ENCODE data around the gene OOSP2. TPM values are rescaled to one million over a fixed set of nuclear protein-coding genes. Genes with fewer than 3 reads are reported as not detected.

The OOSP2 gene
- total RNA-seq, 1 donor from 2014 or later: not detected

DNA sequence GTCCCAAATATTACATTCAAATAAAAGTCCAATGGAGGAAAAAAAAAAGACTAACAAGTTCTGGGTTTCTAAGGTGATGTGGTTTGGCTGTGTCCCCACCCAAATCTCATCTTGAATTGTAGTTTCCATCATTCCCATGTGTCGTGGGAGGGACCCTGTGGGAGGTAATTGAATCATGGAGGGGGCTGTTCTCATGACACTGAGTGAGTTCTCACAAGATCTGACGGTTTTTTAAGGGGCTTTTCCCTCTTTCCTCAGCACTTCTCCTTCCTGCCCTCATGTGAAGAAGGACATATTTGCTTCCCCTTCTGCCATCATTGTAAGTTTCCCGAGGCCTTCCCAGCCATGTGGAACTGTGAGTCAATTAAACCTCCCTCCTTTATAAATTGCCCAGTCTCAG is 40.3 kb downstream of the OOSP2 start:
- no peaks in the 10 kb centered on the region for H3K4me1 Mint-ChIP-seq (ENCODE audit: low read depth, unreplicated experiment)
- TF ChIP-seq, protein P1, sequence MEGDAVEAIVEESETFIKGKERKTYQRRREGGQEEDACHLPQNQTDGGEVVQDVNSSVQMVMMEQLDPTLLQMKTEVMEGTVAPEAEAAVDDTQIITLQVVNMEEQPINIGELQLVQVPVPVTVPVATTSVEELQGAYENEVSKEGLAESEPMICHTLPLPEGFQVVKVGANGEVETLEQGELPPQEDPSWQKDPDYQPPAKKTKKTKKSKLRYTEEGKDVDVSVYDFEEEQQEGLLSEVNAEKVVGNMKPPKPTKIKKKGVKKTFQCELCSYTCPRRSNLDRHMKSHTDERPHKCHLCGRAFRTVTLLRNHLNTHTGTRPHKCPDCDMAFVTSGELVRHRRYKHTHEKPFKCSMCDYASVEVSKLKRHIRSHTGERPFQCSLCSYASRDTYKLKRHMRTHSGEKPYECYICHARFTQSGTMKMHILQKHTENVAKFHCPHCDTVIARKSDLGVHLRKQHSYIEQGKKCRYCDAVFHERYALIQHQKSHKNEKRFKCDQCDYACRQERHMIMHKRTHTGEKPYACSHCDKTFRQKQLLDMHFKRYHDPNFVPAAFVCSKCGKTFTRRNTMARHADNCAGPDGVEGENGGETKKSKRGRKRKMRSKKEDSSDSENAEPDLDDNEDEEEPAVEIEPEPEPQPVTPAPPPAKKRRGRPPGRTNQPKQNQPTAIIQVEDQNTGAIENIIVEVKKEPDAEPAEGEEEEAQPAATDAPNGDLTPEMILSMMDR (IDR thresholded peaks at IDR 0.05; ENCODE audit: insufficient read depth, low read depth, low read length): no peak
- TF ChIP-seq EZH2 (IDR thresholded peaks at IDR 0.05; ENCODE audit: insufficient read depth, low read length): no peak
- H3K27me3 Mint-ChIP-seq (ENCODE audit: low read depth, unreplicated experiment): no peaks in the 10 kb centered on the region
- H3K36me3 Mint-ChIP-seq (ENCODE audit: low read depth, unreplicated experiment): no peaks in the 10 kb centered on the region
- H3K9ac ChIP-seq (ENCODE audit: low read length): no peak overlapping the region
- no peak overlapping the region for H3K4me3 ChIP-seq (ENCODE audit: insufficient read depth, low read depth, low read length)
- FAIRE-seq (no peak), DNase-seq (ENCODE audit: low read depth) (no peak)
- H2AFZ ChIP-seq (ENCODE audit: low read depth, low read length): no peak overlapping the region
- H3K4me1 ChIP-seq (ENCODE audit: insufficient read depth, low read length): no peaks in the 10 kb centered on the region
- no peaks in the 10 kb centered on the region for H4K20me1 ChIP-seq (ENCODE audit: insufficient read depth, low read length)
- no peak overlapping the region for H3K4me2 ChIP-seq (ENCODE audit: low read length)
- no peak overlapping the region for H3K27ac ChIP-seq (ENCODE audit: low read depth, low read length)
- H3K27ac Mint-ChIP-seq (ENCODE audit: unreplicated experiment): no peak overlapping the region
- H3K9me3 Mint-ChIP-seq (ENCODE audit: unreplicated experiment): peaks cover 2% of the 10 kb centered on the region
- no peaks in the 10 kb centered on the region for H3K27me3 ChIP-seq (ENCODE audit: insufficient read depth, low read length)
- H3K36me3 ChIP-seq (ENCODE audit: insufficient read depth, low read length): no peaks in the 10 kb centered on the region
- no peaks in the 10 kb centered on the region for H3K79me2 ChIP-seq (ENCODE audit: insufficient read depth, low read length)
- no peak overlapping the region for H3K4me3 Mint-ChIP-seq (ENCODE audit: unreplicated experiment)
- H3K9me3 ChIP-seq (ENCODE audit: insufficient read depth, low read depth, low read length): no peaks in the 10 kb centered on the region

DNA sequence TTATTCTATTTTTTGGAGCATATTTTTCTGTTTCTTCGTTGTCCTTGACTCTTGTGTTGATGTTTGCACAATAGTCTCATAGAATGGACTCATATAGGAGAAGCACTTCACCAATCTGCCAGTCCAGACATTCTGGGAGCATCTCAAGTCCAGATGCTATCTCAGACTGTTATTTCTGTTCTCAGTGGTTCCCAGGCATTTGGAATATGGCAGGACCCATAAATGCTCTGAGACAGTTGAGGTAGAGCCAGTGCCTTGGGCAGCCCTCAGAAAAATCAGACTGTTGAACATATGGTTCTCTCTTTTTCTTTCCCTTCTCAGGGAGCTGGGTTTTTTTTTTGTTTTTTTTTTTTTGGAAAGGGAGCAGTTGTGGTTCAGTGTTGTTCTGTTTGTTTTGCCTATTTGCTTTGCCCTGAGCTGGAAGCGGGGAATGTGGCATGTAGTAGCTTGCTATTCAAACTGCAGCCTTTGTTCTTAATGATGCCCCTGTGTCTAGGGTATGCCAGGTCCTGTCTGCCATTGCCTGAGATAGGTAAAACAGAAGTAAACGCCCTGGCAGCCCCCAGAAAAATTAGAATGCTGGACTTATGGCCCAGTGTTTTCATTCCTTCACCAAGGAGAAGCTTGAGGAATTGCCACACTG is 44.5 kb downstream of the OOSP2 start:
- FAIRE-seq: no peak

DNA sequence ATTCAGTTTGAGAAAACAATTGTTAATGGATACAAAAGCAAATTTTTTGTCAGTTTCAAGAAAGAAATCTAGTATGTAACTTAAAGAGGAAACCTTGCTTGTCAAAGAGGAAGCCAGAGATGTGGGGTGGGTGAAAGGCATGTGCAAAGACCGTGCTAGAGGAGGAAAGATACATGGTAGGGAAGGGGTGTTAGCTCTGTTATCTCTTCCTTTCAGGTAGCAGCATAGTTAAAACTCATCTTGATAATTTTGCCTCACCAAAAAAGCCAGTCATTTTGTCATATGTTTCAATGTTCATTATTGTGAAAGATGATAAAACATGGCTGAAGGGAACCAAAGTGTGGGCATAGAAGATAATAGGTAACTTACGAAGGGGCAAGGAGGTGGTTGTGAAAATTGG is 45.7 kb downstream of the OOSP2 start:
- Mint-ChIP-seq H3K4me3 (ENCODE audit: unreplicated experiment) (no peak overlapping the region), H3K27me3 (ENCODE audit: low read depth, unreplicated experiment) (no peaks in the 10 kb centered on the region), H3K36me3 (ENCODE audit: low read depth, unreplicated experiment) (no peaks in the 10 kb centered on the region), H3K9me3 (ENCODE audit: unreplicated experiment) (no peaks in the 10 kb centered on the region), H3K27ac (ENCODE audit: unreplicated experiment) (no peak overlapping the region), H3K4me1 (ENCODE audit: low read depth, unreplicated experiment) (no peaks in the 10 kb centered on the region)
- TF ChIP-seq, protein P1 (IDR thresholded peaks at IDR 0.05; ENCODE audit: insufficient read depth, low read depth, low read length): no peak
- TF ChIP-seq EZH2 (IDR thresholded peaks at IDR 0.05; ENCODE audit: insufficient read depth, low read length): no peak
- Histone ChIP-seq H3K27ac (ENCODE audit: low read depth, low read length) (no peak overlapping the region), H3K79me2 (ENCODE audit: insufficient read depth, low read length) (no peaks in the 10 kb centered on the region), H4K20me1 (ENCODE audit: insufficient read depth, low read length) (no peaks in the 10 kb centered on the region), H3K4me1 (ENCODE audit: insufficient read depth, low read length) (no peaks in the 10 kb centered on the region), H3K4me3 (ENCODE audit: insufficient read depth, low read depth, low read length) (no peak overlapping the region), H3K36me3 (ENCODE audit: insufficient read depth, low read length) (no peaks in the 10 kb centered on the region), H3K9me3 (ENCODE audit: insufficient read depth, low read depth, low read length) (no peaks in the 10 kb centered on the region), H2AFZ (ENCODE audit: low read depth, low read length) (no peak overlapping the region), H3K4me2 (ENCODE audit: low read length) (no peak overlapping the region), H3K27me3 (ENCODE audit: insufficient read depth, low read length) (no peaks in the 10 kb centered on the region), H3K9ac (ENCODE audit: low read length) (no peak overlapping the region)
- FAIRE-seq: no peak
- no peak for DNase-seq (ENCODE audit: low read depth)

More for the DNA sequence above, 44.5 kb downstream of the OOSP2 start:
- no peak overlapping the region for H3K9ac ChIP-seq (ENCODE audit: low read length)
- H3K27me3 Mint-ChIP-seq (ENCODE audit: low read depth, unreplicated experiment): no peaks in the 10 kb centered on the region
- no peak overlapping the region for H2AFZ ChIP-seq (ENCODE audit: low read depth, low read length)
- H3K4me3 ChIP-seq (ENCODE audit: insufficient read depth, low read depth, low read length): no peak overlapping the region
- DNase-seq (ENCODE audit: low read depth): no peak
- no peak overlapping the region for H3K4me2 ChIP-seq (ENCODE audit: low read length)
- no peaks in the 10 kb centered on the region for H3K36me3 Mint-ChIP-seq (ENCODE audit: low read depth, unreplicated experiment)
- no peaks in the 10 kb centered on the region for H3K27me3 ChIP-seq (ENCODE audit: insufficient read depth, low read length)
- no peaks in the 10 kb centered on the region for H3K79me2 ChIP-seq (ENCODE audit: insufficient read depth, low read length)
- TF ChIP-seq EZH2 (IDR thresholded peaks at IDR 0.05; ENCODE audit: insufficient read depth, low read length): no peak
- TF ChIP-seq, protein P1 (IDR thresholded peaks at IDR 0.05; ENCODE audit: insufficient read depth, low read depth, low read length): no peak
- H3K9me3 ChIP-seq (ENCODE audit: insufficient read depth, low read depth, low read length): no peaks in the 10 kb centered on the region
- no peak overlapping the region for H3K27ac ChIP-seq (ENCODE audit: low read depth, low read length)
- H3K9me3 Mint-ChIP-seq (ENCODE audit: unreplicated experiment): no peaks in the 10 kb centered on the region
- no peak overlapping the region for H3K27ac Mint-ChIP-seq (ENCODE audit: unreplicated experiment)
- H3K4me1 ChIP-seq (ENCODE audit: insufficient read depth, low read length): no peaks in the 10 kb centered on the region
- no peak overlapping the region for H3K4me3 Mint-ChIP-seq (ENCODE audit: unreplicated experiment)
- no peaks in the 10 kb centered on the region for H4K20me1 ChIP-seq (ENCODE audit: insufficient read depth, low read length)
- H3K4me1 Mint-ChIP-seq (ENCODE audit: low read depth, unreplicated experiment): no peaks in the 10 kb centered on the region
- no peaks in the 10 kb centered on the region for H3K36me3 ChIP-seq (ENCODE audit: insufficient read depth, low read length)
